HCEC 1CT (cell line): ENCODE data around the gene ISM1.
A peak's percentile ranks its signal among the peaks of the same experiment; 100 is the strongest.

Source experiments
- DNase-seq: peaks from one replicate; pipeline ENCODE4 v3.0.0-alpha.2; 2017

The ISM1 gene

DNA sequence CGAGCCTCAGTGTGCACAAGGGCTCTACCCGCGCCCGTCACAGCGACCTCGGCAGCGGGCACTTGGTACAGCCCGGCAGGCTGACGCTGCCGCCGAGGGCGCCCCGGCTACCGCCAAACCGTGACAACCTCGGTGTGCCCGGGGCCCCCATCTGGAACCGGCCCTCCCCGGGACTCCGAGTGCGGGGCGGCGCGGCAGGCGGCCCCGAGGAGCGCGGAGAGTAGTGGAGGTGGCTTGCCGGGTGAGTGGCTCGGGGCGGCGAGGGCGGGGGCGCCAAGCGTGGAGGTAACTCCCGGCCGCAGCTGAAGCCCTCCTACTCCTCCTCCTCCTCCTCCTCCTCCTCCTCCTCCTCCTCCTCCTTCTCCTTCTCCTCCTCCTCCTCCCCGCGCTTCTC is at the start of gene ISM1:
Gene ISM1, plus strand, starts transcription at position 371 of the 394 bp plus-strand sequence. CDS start 503 bp downstream, outside the sequence.
- no peak for DNase-seq

DNA sequence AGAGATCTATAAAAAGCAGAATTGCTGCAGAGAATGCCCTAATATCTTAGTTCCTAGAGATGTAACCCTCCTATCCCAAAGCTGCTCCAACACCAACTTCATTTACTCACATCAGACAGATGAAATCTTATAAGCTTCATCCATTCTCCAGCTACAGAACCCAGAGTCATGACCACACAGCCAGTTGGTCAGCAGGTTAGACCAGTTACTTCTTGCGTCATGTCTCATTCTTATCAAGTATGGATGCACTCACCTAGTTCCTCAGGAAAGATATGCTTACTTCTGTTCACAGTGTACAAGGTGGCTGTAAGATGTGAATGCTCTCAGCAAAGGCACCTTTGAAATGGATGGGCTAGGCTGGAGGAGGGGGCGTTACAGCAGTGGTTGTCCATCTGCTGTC is 47.9 kb upstream of the ISM1 start:
- DNase-seq = no peak

DNA sequence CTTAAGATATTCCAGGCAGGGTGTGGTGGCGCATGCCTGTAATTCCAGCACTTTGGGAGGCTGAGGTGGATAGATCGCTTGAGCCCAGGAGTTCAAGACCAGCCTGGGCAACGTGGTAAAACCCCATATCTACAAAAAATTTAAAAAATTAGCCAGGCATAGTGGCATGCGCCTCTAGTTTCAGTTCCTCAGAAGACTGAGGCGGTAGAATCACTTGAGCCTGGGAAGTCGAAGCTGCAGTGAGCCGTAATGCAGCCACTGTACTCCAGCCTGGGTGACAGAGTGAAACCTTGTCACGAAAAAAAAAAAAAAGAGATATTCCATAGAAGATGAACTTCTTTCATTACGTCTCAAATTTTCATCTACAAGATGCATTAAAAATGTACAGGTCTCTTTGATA is 46.7 kb upstream of the ISM1 start:
- DNase-seq = no peak

DNA sequence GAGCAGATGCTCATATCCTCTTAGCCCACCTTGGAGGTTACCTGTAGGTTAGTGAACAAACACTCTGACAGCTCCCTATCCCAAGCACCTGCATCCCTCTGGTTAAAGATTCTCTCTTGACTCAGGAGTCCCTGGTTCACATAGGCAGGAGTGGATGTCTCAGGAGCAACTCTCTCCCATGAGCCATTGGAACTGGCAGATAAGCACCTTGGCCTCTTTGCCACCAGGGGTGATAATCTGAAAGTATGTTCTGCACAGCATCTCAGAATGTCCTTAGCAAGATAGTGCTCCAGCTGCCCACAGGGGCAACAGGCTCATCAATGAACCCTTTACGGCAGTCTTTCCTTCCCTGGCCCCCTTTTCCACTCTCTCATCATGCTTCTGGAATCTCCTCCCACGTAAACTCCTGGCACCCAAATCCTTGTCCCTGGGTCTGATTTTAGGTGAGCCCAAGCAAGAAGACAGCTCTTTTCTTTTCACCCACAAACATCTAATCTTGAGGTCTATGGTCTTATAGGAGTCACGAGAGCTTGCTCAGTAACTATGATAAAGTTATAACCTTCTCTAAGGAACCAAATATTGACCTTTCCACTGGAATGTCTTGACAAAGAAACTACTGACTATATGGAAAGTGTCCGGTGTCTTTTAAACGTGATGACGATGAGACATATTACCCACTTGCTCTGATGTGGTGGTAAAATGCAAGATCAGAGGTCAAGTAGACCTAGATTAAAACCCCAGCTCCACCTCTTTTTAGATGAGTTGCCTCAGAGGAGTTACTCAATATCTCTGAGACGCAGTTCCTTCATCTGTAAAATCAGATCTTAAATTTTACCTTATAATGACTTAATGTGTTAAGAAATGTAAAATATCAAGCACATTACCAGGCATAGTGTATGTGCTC is 39.8 kb upstream of the ISM1 start:
- DNase-seq = no peak

DNA sequence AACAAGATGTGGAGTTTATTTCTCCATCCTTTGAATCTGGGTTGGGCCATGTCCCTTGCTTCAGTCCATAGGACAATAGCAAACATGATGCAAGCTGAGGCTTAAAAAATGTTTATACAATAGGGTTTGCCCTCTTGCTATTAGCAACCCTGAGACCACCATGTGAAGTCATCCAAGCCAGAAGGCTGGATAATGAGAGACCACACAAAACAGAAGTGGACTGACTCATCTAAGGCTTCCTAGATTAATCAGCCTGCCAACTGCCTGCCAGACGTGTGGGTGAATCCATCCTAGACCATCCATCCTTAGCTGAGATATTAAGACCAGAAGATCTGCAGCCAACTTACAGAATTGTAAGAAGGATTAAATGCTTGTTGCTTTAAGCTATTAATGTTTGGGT is 38.1 kb upstream of the ISM1 start:
- no peak for DNase-seq

DNA sequence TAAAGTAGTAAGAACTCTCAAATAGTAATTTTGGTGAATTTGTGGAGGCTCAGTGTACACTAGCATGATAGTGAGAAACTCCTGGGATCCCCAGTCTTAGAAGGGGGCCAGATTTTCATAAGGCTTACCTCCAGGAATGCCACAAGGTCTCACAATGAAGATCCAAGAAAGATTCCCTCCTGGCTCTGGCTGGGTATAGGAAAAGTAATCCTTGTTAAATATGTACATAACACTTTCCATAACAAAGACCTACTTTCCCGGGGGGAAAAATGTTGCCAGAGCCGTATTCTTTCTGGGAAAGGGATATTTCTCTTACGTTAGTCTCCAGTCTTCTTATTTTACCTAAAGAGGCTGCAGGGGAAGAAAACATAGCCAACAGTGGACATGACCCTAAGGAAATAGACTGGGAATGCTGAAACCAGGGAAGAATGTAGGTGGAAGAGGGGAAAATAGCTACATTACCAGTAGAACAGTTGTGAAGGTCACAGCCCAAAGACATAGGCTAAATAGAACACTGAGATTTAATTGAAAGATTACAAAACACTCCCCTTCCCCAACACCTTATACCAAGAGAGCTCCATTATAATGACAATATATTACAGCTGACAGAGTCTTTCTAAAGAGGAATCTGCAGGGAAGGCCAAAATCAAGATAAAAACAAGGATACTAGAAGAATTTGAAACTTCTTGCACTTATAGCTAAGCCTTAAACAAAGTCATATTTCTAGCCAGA is 34.9 kb upstream of the ISM1 start:
- no peak for DNase-seq

DNA sequence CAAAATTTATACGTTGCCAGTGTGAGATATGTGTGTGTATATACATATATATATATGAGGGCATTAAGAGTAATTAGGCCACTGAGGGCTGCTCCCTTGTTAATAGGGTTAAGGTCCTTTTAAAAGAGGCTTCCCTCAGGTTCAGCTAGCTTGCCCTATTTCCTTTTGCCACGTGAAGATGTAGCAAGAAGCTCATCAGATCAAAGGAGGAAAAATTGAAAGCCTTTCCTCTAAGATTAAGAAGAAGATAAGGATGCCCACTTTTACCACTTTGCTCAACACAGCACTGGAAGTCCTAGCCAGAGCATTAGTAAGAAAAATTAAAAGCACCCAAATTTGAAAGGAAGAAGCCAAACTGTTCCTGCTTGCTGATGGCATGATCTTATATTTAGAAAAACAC is 33.2 kb upstream of the ISM1 start:
- no peak for DNase-seq

DNA sequence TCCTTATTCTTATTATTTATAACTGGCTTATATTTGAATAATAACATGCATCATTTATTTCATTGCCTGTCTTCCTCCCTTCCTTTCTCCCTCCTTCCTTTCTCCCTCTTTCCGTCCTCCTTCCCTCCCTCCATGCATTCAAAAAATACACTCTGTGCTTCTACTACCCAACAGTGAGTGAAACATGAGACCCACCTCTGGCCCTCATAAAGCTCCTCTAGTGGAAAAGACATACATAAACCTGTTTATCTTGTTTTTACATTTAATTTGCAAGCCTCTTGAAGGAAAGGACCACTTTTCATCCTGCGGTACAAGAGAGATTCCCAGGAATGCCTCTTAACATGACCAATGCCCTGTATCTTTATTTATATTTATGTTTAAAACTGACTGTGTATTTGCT is 21.8 kb upstream of the ISM1 start:
- DNase-seq = no peak

DNA sequence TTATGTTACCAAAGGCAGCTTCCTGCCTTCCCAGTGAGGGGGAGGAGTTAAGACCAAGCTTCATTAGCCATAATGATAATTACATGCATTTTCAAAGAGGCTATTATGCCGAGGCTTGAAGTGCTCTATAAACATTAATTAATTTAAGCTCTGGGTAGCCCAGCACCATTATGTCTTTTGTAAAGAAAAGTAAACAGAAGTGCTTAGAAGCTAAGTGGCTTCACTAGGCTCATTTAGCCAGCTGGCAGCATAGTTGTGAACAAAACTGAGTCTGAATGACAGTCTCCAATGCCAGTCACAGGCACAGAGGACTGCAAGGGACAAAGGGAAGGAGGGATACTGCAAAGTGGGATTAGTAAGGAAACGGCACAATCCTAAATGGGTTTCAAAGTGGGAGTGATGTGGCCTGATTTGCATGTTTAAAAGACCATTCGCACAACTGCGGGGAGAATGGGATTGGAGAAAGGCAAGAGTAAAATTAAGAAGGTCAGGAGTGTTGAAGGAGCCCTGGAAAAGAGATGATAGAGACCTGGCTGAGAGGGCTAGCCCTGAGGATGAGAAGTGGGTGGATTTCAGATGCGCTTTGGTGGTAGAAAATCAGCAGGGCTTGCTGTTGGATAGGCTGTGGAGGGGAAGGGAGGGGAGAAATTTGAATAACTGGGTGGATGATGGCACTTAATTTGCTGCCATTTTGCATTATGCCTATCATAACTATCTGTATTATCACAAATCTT is 20.1 kb upstream of the ISM1 start:
- no peak for DNase-seq

DNA sequence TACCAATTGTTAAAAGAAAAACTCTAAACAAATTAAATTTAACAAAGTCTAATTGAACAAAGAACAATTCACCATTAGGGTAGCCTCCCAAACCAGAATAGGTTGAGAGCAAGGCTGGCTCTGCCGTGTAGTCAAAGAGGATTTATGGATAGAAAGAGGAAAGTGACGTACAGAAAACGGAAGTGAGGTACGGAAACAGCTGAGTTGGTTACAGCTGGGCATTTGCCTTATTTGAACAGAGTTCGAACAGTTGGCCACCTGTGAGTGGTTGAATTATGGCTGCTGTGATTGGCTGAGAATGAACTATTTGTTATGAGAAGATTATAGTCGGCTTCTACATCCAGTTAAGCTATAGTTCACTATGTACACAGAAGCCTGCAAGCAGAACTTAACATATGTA is 18.5 kb upstream of the ISM1 start:
- DNase-seq = no peak

DNA sequence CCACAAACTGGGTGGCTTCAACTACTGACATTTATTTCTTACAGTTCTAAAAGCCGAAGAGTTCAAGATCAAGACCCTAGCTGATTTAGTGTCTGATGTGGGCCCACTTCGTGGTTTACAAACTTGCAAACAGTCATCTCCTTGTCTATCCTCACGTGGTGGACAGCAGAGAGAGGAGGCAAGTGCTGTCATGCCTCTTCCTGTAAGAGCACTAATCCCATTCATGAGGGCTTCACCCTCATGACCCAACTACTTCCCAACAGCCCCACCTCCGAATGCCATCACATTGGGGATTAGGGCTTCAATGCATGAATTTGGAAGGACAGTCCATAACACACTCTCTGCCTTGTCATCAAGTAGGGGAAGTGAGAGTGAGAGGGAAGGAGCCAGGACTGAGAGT is 15.6 kb upstream of the ISM1 start:
- no peak for DNase-seq

DNA sequence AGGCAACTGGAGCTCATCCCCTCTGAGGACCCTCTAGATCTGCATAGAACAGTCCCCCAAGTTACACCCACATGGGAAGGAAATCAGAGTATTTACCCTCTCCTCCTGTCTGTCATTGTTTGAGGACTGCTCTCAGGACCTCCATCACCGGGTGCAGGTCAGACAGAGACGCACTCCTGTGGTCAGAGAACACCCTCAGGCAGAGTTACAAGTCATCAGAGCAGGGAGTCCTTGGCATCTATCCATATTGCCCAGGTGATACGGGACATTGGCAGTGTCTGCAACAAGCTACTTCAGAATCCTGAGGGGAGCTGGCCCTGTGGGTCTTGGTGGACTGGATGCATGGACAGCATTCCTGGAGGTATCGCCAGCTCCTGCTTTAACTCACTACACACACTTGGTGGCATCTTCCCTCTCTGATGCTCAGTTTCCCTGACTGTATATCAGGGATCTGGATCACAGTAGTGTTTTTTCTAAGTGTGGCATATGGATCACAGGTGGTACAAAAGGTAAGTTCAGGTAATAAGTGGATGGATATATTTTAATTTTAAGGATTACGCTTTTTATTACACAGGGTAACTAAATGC is 15.1 kb upstream of the ISM1 start:
- no peak for DNase-seq

DNA sequence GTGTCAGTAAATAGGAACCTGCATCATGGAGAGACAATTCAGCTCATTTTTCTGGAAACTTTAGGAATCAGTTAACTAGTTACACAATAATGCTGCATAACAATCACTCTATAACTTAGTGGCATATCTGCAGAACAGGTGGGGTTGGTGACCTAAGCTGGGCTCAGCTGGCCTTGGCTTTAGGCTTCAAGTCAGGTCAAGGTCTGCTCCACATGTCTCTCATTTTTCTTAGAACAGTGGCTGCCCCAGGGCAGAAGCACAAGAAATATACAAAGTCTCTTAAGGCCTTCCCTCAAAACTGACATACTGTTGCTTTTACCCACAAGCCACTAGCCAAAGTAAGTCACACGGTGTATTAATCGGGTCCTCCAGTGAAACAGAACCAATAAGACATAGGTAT is 14.1 kb upstream of the ISM1 start:
- no peak for DNase-seq

DNA sequence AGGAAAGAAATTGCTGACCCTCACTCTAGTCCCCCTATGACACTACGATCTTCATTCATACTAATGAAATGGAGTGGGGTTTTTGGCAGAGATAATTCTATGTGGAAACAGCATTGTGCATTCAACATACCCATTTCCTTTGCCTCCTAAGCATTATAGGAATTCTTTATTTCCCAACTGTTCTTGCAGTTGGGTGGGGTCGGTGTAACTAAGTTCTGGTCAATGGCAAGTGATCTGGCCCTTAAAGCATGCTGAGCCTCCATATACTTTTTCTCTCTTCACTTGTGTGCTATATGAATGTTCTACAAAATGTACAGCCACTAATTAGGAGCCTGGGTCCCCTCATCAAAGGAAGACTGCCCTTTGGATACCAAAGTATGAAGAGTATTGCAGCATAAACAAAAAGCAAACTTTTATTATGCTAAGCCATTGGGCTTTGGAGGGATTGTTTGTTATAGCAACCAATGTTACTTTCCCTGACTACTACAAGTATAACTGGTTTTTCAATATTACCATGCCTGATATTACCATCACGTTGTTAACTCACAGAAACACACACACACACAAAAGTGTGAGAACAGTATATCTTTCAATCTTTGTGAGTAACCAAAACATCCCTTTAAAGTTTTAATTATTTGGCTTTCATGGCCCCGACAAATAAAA is 9.0 kb upstream of the ISM1 start:
- no peak for DNase-seq

DNA sequence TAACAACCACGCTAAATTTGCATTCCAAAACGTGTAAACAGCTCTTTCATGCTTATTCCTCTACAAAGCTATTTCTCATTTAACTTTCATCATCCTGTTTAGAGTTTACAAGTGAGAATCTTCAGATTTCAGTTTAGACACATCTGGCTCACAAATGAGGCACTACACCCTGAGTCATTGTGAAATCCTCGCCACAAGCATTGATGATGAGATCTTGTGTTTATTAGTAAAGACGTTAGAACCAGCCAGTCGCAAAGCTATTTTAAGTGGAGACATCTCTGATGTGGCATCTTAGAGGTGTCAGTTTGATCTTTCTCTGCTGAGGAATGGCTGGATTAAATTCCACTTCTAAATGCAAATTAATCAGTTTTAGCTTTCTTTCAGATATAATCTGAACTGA is 8.3 kb upstream of the ISM1 start:
- peak; percentile 79 for DNase-seq

DNA sequence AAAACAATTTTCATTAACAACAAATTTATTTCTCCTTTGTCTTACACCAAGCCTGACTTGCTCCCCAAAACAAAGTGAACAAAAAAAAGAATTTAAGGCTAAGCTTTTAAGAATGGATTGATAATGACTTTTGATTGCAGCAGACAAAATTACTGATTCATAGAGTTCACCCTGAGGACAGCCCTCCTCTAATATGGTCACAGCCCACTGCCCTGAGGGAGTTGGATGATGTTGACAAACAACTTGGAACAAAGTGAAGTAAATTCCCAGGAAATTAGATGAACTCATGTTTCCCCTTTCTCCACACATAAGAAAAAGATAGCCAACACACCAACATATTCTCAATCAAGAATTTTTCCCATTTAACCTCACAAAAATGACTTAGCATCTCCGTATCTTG is 7.7 kb upstream of the ISM1 start:
- no peak for DNase-seq

DNA sequence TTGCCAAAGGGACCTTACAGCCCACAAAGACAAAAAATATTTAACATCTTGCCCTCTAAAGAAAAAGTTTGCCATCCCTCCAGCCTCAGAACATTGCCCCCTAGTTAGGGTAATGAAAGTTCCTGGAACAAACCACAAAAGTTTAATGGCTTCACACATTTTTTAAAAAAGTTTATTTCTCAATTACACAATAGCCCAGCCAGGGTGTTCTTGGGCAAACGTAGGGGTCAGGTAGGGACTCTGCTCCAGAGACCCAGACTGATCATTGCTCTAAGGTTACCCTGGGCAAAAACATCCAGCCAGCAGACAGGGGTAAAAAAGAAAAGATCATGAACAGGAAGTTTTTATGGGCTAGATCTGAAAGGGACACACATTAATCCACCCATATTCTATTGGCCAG is 4.5 kb upstream of the ISM1 start:
- DNase-seq = no peak

DNA sequence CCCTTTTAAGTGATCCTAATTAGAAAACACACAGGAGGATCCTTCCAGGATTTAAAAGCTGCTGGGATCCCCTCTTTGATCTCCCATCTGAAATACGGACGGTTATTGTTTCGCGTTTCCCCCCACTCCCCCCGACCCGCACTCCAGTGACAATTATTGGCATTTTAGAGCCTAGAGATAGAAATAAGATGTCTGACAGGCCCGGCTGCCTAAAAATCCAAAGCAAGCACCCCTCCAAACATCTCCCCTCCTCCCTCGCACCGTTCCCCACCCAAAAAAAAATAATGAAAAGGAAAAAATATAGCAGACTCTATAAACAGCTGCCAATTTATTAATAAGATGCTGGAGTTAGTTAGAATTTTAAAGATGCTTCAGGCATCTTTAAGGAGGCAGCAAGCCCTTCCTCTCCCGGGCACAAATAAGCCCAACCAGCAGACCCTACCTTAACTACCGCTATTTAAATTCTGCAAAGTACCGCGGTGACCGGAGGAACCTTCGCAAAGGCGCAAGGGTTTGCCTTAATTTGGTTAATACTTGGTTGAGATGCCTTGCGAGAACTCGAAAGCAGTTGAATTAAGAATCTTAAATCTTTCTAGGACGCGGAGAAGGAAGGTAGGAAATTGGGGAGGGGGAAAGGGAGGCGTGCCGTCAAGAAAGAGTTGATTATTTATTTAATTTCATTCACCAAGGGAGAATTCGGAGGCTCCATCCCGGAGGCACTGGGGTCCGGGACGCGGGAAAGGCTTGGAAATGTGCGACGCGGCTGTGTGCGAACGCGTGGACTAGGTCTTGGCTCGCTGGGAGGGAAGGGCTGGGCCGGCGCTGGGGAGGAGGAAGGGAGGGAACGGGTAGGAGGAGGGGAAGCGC is 1.5 kb upstream of the ISM1 start:
- DNase-seq = no peak

DNA sequence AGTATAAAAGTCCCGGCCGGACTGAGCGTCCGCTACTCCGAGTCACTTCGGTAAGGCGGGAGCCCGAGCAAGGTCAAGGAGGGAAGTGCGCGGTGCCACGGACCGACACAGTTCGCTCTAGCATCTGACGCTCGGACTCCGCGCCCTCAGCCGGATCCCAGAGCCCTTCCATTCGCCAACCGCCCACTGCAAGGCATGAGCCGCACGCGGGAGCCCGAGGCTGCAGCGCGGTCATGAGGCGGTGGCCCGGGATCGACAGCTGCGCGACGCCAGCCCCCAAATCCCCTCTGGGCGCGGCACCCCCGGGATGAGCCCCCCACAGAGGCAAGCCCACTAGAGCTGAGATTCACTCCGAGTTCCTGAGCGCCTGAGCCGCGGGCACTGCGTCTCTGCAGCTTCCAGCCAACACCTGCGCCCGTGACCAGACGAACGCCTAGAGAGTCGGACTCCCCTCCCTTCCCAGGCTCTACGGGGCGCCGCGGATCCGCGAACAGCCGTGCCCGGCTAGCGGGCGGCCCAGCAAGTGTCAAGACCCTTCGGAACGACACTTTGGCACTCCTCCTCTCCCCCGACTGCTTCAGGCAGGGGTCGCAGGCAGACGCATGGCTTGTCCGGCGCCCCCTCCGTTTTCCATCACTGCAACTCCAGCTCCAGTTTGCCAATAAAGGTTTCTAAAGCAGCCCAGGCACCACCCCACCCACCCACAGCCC is 725 bp upstream of the ISM1 start:
- DNase-seq = no peak

DNA sequence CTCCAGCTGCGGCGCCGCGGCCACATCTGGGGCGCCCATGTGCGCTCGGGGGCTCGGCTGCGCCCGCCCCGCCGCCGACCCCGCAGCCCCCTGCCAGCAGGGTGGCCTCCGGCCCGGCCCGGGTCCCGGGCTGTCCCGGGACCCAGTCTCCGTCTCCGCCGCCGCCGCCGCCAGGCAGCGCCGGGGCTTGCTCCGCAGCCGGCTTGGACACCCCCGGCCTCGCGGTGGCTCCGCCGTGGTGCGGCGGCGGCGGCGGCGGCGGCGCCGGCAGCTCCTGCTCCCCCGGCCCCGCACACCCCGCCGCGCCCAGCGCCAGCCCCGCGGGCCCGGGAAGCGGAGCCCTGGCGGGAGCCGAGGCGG is 219 bp downstream of the ISM1 start:
- DNase-seq = no peak

DNA sequence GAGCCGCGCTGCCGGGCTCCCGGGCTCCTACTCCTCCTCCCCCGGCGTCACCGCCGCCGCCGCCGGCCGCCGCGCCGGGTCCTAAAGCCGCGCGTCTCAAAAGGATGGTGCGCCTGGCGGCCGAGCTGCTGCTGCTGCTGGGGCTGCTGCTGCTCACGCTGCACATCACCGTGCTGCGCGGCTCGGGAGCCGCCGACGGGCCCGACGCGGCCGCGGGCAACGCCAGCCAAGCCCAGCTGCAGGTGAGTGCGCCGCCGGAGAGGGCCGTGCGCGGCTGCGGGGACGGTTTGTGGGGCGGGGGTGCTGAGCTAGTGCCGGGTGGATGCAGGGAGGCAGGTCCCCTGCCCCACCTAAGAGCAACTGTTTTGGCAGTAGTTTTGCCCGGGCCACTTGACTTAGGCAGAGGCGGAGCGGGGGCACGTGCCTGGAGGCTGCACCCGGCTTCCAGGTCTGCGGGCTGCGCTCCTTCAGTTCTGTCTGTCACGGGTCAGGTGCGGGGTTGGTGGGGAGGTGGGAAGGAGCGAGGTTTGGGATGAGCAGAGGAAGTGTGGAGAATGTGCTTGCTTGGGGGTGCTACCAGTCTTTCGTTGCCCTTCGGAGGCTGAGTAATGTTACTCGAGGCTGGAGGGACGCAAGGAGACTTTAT is 722 bp downstream of the ISM1 start:
- peak; percentile 29 for DNase-seq
